Loucy (cell line): ENCODE measurements around the gene C1QTNF9B.

Experiments used
- H2AFZ ChIP-seq: fragments of 200-600 bp; sonication (generic); 2 replicates; pipeline ENCODE4 v1.6.0; 2016; ENCODE audit warnings: antibody characterized with exemption, mild to moderate bottlenecking, low read length, moderate library complexity
- H3F3A ChIP-seq: fragments of 200-600 bp; 2 replicates; pipeline ENCODE4 v1.6.0; 2016; ENCODE audit warnings: antibody characterized with exemption, low read depth, mild to moderate bottlenecking
- H3K27me3 ChIP-seq: fragments of 200-600 bp; sonication (generic); 2 replicates; pipeline ENCODE4 v1.6.1; 2014; ENCODE audit warnings: low read length, mild to moderate bottlenecking; ENCODE audit not compliant: insufficient read depth, poor library complexity, severe bottlenecking
- H3K36me3 ChIP-seq: fragments of 200-600 bp; sonication (generic); 2 replicates; pipeline ENCODE4 v1.6.1; 2016; ENCODE audit warnings: low read length; ENCODE audit not compliant: insufficient read depth
- H3K4me1 ChIP-seq: fragments of 200-600 bp; sonication (generic); 2 replicates; pipeline ENCODE4 v1.5.1; 2014; ENCODE audit warnings: low read length, mild to moderate bottlenecking; ENCODE audit not compliant: insufficient read depth, poor library complexity, severe bottlenecking
- H3K4me2 ChIP-seq: fragments of 200-600 bp; sonication (generic); 2 replicates; pipeline ENCODE4 v1.6.0; 2014; ENCODE audit warnings: antibody characterized with exemption, low read length, low read depth, mild to moderate bottlenecking; ENCODE audit not compliant: poor library complexity, severe bottlenecking
- H3K4me3 ChIP-seq: fragments of 200-600 bp; sonication (generic); 2 replicates; pipeline ENCODE4 v1.5.1; 2014; ENCODE audit warnings: low read length, mild to moderate bottlenecking, mixed read lengths; ENCODE audit not compliant: poor library complexity, severe bottlenecking
- H3K79me2 ChIP-seq: fragments of 200-600 bp; sonication (generic); 2 replicates; pipeline ENCODE4 v1.6.1; 2014; ENCODE audit warnings: low read length; ENCODE audit not compliant: insufficient read depth
- H3K9ac ChIP-seq: fragments of 200-600 bp; sonication (generic); 2 replicates; pipeline ENCODE4 v1.6.0; 2014; ENCODE audit warnings: mild to moderate bottlenecking, low read depth, low read length, moderate library complexity; ENCODE audit not compliant: poor library complexity, severe bottlenecking
- H3K9me2 ChIP-seq: fragments of 200-600 bp; sonication (generic); replicated peaks from 2 replicates; pipeline ENCODE4 v1.6.1; 2016; ENCODE audit warnings: low read depth, low read length, mixed read lengths
- H3K9me3 ChIP-seq: fragments of 200-600 bp; sonication (generic); 2 replicates; pipeline ENCODE4 v1.6.1; 2014; ENCODE audit warnings: mild to moderate bottlenecking, antibody characterized with exemption, low read length, low read depth; ENCODE audit not compliant: insufficient read depth
- H4K20me1 ChIP-seq: fragments of 200-600 bp; sonication (generic); 2 replicates; pipeline ENCODE4 v1.6.0; 2014; ENCODE audit warnings: antibody characterized with exemption, low read length, mild to moderate bottlenecking; ENCODE audit not compliant: insufficient read depth, poor library complexity, severe bottlenecking
- CTCF ChIP-seq: fragments of 200-600 bp; sonication (generic); conservative IDR thresholded peaks from 2 replicates; pipeline ENCODE4 v1.5.1; 2014; ENCODE audit warnings: mild to moderate bottlenecking, antibody characterized with exemption, low read length
- EZH2phosphoT487 ChIP-seq: fragments of 200-600 bp; IDR thresholded peaks from 2 replicates; pipeline ENCODE4 v1.6.1; 2018; ENCODE audit warnings: antibody characterized with exemption, mild to moderate bottlenecking, moderate library complexity, borderline replicate concordance

Gene C1QTNF9B

DNA sequence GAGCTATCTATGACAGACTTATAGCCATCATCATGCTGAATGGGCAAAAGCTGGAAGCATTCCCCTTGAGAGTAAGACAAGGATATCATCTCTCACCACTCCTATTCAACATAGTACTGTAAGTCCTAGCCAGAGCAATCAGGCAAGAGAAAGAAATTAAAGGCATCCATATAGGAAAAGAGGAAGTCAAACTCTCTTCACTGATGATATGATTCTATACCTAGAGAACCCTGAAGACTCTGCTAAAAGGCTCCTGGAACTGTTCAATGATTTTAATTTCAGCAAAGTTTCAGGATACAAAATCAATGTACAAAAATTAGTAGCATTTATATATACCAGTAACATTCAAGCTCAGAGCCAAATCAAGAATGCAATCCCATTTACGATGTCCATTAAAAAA is 21.7 kb upstream of the C1QTNF9B start:
- H3K27me3 ChIP-seq: no peaks in the 10 kb centered on the region
- H4K20me1 ChIP-seq: no peaks in the 10 kb centered on the region
- H3K9ac ChIP-seq: no peak overlapping the region
- no peaks in the 10 kb centered on the region for H3F3A ChIP-seq
- H3K9me2 ChIP-seq: no peaks in the 10 kb centered on the region
- no peaks in the 10 kb centered on the region for H3K79me2 ChIP-seq
- no peak overlapping the region for H3K4me2 ChIP-seq
- H3K9me3 ChIP-seq: no peaks in the 10 kb centered on the region
- H3K4me3 ChIP-seq: no peak overlapping the region
- H3K36me3 ChIP-seq: no peaks in the 10 kb centered on the region
- H3K4me1 ChIP-seq: no peaks in the 10 kb centered on the region
- H2AFZ ChIP-seq: no peak overlapping the region
- TF ChIP-seq EZH2phosphoT487 (no peak), CTCF (no peak)

- no peaks in the 10 kb centered on the region for H3K79me2 ChIP-seq
- H2AFZ ChIP-seq: no peak overlapping the region
- H3K27me3 ChIP-seq: no peaks in the 10 kb centered on the region
- no peak overlapping the region for H3K4me2 ChIP-seq
- no peaks in the 10 kb centered on the region for H3F3A ChIP-seq
- H3K4me3 ChIP-seq: no peak overlapping the region
- no peak overlapping the region for H3K9ac ChIP-seq
- no peaks in the 10 kb centered on the region for H3K9me2 ChIP-seq
- no peaks in the 10 kb centered on the region for H3K4me1 ChIP-seq
- TF ChIP-seq EZH2phosphoT487: no peak
- TF ChIP-seq CTCF: no peak
- H3K9me3 ChIP-seq: no peaks in the 10 kb centered on the region
- no peaks in the 10 kb centered on the region for H4K20me1 ChIP-seq
- no peaks in the 10 kb centered on the region for H3K36me3 ChIP-seq
Observed at GRCh38 chr13:23918208-23918607, 20.9 kb upstream of the C1QTNF9B start.

DNA sequence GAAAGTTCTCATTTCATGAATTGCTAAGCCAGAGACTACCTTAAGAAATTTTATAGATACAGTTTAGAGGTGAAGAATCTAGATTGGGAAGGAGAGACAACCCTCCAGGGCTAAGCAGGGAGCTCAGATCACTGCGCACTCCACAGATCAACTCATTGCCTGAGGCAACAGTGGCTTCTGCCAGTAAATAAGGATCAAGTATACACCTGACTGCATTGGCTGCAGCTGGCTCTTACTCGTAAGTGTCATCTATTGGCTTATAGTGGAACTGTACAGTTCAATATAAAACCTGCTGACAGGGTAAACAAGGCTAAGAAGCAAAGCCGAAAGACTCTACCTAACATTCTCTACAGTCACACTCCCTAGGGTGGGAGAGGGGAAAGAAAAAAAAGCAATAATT is 18.0 kb upstream of the C1QTNF9B start:
- no peak overlapping the region for H3K9ac ChIP-seq
- no peak overlapping the region for H2AFZ ChIP-seq
- no peaks in the 10 kb centered on the region for H3K9me2 ChIP-seq
- no peaks in the 10 kb centered on the region for H3K27me3 ChIP-seq
- no peak overlapping the region for H3K4me2 ChIP-seq
- no peak for TF ChIP-seq EZH2phosphoT487
- no peak for TF ChIP-seq CTCF
- H3K4me1 ChIP-seq: no peaks in the 10 kb centered on the region
- no peaks in the 10 kb centered on the region for H3K36me3 ChIP-seq
- H3K4me3 ChIP-seq: no peak overlapping the region
- H3K9me3 ChIP-seq: no peaks in the 10 kb centered on the region
- H3F3A ChIP-seq: no peaks in the 10 kb centered on the region
- H4K20me1 ChIP-seq: no peaks in the 10 kb centered on the region
- H3K79me2 ChIP-seq: no peaks in the 10 kb centered on the region
